ENCODE measurements around the gene PCNT.
"Not testable (repeated sequence)": the region's sequence is repeated elsewhere in the genome, so short reads cannot be mapped to it uniquely, and the experiment has no call there.

PCNT gene

DNA sequence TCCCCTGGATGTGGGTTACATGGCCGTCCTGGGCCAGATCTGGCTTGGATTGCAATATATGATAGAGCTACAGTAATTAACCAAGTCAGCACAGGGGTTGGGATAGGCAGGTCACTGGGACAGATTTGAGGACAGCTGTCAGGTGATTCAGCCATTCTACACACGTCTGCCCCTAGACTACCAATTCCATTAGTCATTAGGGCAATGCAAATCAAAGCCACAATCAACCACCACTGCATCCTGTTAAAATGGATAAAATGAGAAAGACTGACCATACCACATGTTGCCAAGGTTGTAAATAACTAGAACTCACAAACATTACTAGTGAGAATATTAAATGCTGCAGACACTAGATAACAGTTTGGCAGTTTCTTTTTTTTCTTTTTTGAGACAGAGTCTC lies 16.3 kb upstream of the PCNT start:
- DNase-seq (ENCODE audit: insufficient read length, low spot score) = no peak
- no peak for FAIRE-seq

DNA sequence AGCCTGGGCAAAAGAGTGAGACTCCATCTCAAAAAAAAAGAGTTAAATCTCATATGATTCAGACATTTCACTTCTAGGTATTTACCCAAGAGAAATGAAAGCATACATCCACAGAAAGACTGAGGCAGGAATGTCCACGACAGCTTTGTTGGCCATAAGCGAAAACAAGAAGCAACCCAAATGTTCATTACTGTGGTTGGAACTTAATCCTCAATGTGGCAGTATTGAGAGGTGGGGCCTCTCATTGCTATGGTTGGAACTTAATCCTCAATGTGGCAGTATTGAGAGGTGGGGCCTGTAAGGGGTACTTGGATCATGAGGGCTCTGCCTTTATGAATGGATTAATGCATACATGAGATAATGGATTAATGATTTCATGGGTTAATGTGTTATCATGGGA lies 15.5 kb upstream of the PCNT start:
- DNase-seq (ENCODE audit: insufficient read length, low spot score) (no peak), FAIRE-seq (no peak)

GRCh38 chr21:46310260-46310659 lies 13.7 kb upstream of the PCNT start:
- not testable (repeated sequence) for FAIRE-seq; DNase-seq (ENCODE audit: insufficient read length, low spot score)

GRCh38 chr21:46311568-46311967 lies 12.4 kb upstream of the PCNT start:
- DNase-seq (ENCODE audit: insufficient read length, low spot score) (no peak), FAIRE-seq (no peak)

- FAIRE-seq (no peak), DNase-seq (ENCODE audit: insufficient read length, low spot score) (no peak)
Observed at GRCh38 chr21:46312949-46313348, 11.0 kb upstream of the PCNT start.

DNA sequence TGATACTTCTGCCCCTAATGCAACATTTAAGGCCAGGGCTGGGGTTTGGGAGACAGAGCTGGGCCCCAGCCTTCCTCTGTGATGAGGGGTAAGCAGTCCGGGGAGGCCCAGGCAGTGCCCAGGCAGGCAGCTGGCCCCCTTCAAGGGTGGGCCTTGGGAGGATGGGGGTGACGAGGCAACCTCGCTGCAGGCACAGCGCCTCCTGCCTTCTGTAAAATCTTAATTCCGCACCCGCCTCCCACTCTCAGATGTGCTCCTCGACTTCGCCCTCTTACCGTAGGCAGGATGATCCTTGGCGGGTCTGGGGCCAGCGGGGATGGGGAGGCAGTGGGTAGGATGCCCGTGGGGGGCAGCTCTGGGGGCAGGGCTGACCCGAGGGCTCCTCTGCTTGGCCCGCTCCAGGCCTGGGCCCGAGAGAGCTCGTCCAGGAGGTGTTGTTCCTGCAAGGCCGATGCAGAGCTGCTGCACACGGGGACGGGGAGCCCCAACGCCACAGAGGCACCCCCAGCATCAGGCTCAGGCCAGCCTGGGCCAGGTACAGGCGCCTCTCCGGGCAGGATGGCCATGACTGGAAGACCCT lies 9.4 kb upstream of the PCNT start:
- FAIRE-seq (no peak), DNase-seq (ENCODE audit: insufficient read length, low spot score) (no peak)

DNA sequence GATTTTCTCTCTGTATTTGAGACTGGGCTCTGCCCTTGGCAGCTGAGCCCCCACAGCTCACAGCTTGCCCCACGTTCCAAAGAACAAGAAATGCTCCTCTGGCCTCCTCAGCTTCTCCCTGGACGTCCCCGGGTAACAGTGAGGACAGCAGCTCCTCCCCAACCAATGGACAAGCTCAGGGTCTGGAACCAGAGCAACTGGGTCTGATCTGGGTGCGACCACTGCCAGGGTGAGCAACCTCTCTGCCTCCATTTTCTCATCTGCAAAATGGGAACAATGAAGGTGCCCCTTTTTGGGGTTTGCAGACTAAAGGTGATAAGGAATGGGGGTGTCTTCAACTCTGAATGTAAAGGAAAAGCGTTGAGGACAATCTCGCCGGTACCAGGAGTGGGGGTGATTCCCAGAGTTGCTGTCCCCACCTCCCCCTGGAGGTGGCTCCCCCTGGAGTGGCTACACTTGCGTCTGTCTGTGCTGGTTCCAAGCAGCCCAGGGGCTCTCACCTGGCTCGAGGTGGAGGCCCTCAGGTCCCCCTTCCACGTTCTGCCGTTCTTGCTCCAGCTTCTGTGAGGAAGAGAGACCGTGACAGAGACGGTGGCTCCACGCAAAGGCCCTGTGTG lies 7.1 kb upstream of the PCNT start:
- no peak for DNase-seq (ENCODE audit: insufficient read length, low spot score)
- FAIRE-seq = no peak

DNA sequence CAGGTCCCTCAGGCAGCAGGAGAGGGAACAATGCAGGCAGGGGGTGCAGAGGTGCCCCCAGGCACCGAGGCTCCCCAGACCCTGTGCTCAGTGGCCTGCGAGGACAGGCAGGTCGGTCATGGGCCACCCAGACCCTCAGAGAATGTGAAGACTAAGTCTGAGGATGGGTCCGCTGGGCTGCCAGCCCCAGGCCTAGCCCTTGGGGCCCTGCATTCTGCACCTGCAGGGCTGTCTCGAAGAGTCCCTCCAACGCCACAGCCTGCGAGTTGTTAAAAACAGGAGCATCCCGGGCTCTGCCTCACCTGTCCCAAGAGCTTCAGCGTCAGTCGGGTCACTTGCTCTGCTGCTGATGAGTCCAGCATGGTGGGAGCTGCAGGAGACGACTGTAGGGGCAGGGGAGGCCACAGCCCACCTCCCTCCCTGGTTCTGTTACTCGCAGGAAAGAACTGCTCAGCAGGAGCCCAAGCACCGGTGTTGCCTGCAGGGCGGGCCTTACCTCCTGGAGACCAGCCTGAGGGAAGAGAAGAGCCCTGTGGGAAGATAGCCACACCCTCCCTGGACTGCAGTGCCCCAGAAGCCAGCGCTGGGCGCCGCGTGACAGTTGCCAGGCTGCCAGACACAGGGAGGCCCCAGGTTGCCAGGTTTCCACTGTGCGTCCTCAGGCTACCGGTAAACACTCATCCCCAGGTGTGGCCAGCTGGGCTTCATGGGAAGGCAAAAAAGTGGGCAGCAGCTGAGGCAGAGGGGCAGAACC lies 6.1 kb upstream of the PCNT start:
- DNase-seq (ENCODE audit: insufficient read length, low spot score) (no peak), FAIRE-seq (no peak)

GRCh38 chr21:46318464-46318845 lies 5.5 kb upstream of the PCNT start:
- DNase-seq (ENCODE audit: insufficient read length, low spot score) (no peak), FAIRE-seq (no peak)

DNA sequence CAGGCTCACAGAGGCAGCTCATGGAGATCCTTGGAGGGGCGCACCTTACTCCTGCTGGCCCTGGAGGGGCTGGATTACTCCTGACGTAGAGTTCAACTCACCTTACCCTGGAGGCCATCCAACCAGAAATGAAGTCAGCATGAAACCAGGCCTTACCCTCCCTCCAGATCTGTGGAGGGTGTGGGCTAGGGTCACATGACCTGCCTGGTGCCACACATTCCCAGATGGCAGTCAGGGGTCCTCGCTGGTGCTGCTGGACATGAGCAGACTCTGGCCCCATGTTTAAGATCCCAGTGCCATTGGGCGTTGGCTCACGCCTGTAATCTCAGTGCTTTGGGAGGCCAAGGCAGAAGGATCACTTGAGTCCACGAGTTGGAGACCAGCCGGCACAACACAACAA lies 4.8 kb upstream of the PCNT start:
- no peak for DNase-seq (ENCODE audit: insufficient read length, low spot score)
- FAIRE-seq = no peak

- no peak for DNase-seq (ENCODE audit: insufficient read length, low spot score)
- no peak for FAIRE-seq
Observed at GRCh38 chr21:46320331-46320801, 3.6 kb upstream of the PCNT start.

DNA sequence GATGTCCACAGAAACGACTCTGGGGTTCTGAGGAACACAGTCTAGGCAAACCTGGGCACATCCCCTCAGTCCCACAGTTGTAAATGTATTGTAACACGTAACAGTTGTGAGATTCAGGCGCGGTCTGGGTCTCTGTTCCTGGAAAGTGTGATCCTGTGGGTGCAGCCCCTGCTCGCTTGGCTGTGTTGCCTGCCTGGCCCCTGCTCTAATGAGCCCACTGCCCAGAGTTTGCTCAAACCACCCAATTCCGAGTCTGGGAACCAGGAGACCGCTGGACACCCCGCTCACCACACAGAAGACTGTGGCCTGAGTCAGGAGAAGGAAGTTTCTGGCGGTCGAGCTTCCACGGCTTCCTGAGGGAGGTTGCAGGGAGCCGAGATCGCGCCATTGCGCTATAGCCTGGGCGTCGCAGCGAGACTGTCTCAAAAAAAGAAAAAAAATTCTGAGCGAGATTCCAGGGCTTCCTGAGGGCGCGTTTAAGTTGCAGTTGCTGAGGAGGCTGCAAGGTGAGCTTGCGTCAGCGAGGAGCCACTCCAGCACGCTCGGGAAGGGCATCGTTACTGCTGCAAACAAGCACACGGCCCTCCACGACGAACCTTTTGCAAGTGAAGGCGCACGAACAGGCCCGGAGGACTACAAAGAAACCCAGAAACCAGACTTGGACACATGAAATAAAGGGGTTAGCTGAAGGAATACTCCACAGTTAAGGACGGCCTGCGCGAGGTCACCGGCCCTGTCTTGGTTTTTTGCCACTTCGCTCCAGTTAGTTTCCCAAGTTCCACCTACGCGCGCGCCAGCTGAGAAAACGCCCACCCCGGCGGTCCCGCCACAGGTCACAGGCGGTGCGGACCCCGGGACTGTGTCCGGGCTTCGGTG lies 1.4 kb upstream of the PCNT start:
- no peak for DNase-seq (ENCODE audit: insufficient read length, low spot score)
- FAIRE-seq = no peak

DNA sequence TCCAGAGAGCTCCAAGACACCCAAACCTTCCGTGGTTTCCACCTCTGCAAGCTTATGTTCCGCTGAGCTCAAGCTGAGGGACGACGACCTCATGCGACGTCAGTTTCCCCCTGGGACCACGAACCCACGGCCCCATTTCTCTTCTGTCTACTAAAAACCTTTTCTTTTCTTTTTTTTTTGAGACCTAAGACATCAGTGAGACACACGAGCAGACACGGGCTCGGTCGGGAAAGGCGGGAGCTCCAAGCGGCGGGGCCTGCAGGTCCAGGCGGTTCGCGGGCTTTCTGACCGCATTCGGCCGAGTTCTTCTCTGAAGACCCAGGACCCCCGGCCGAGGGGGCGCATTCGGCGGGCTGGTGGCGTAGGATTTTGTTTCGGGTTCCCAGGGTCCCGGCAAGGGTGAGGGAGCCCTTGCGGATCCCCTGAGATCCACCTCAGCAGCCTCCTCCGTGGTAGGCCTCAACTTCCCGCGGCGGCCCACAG lies 688 bp upstream of the PCNT start:
- no peak for DNase-seq (ENCODE audit: insufficient read length, low spot score)

GRCh38 chr21:46324390-46325072 lies 575 bp downstream of the PCNT start:
- DNase-seq (ENCODE audit: insufficient read length, low spot score) = peak; percentile 83
- FAIRE-seq = no peak

More for the DNA sequence above, 688 bp upstream of the PCNT start:
- FAIRE-seq = no peak

DNA sequence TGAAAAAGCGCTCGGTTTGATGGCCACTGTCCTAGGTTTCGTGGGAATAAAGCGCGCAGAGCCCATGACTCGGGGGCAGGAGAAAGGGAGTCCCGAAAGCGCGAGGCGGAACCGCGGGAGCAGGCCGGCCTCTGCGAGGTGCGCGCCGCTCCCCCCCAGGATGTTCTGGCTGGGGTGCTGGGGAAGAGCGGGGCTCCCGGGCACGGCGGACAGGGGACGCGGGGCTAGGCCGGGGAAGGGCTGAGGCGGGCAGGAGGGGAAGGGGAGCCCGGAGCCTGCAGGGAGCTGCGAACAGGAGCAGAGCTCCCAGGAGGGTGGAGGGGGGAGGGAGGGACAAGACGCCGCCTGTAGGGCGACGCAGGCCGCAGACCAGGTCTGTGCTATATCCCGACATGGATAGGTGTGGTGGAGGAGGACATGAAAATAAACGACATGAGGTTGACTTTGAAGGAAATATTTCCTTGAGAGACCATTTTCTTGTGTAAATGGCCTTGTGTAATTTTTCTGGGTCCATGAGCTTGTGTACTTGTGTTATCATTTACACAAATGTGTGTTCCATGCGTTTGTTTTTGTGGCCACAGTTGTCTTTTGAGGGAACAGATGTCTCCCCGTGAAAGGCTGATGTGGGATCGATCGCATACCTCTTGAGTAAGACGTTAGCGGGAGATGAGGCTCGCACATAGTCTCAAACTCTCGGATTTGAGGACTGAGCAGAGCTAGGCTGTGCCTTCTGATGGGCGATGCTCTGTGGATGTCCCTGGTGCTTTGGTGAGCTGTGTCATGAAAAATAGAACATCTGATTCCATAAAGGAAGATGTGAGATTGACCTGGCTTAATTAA lies 1.3 kb downstream of the PCNT start:
- FAIRE-seq (no peak), DNase-seq (ENCODE audit: insufficient read length, low spot score) (no peak)

- DNase-seq (ENCODE audit: insufficient read length, low spot score) = no peak
- FAIRE-seq = no peak
Observed at GRCh38 chr21:46326110-46326703, 2.3 kb downstream of the PCNT start.

GRCh38 chr21:46327711-46328110 lies 3.8 kb downstream of the PCNT start:
- no peak for FAIRE-seq

GRCh38 chr21:46328151-46328550 lies 4.2 kb downstream of the PCNT start:
- DNase-seq (ENCODE audit: insufficient read length, low spot score) (no peak), FAIRE-seq (no peak)

More at GRCh38 chr21:46327711-46328110, 3.8 kb downstream of the PCNT start:
- DNase-seq (ENCODE audit: insufficient read length, low spot score) = no peak

DNA sequence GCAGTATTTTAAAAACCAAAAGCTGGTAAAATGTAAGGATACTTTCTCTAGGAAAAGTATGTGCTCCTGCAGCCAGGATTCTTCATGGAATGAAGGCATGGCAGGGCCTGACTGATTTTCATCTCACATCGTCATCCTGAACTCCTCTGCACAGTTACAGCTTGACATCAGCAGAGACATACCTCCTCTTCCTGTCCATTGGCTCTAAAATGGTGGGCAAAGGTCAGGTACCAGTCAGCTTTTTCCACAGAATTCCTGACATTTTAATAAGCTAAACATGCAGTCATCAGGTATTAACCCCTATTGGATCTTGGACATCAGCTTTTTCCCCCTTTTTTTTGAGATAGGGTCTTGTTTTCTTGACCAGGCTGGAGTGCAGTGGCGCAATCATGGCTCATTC lies 5.8 kb downstream of the PCNT start:
- DNase-seq (ENCODE audit: insufficient read length, low spot score) = no peak
- FAIRE-seq = no peak

Measured in GM19239 (cell line).